ENCODE measurements around the gene RAP1GAP2.
"Not testable (repeated sequence)": the region's sequence is repeated elsewhere in the genome, so short reads cannot be mapped to it uniquely, and the experiment has no call there.

RAP1GAP2 gene

DNA sequence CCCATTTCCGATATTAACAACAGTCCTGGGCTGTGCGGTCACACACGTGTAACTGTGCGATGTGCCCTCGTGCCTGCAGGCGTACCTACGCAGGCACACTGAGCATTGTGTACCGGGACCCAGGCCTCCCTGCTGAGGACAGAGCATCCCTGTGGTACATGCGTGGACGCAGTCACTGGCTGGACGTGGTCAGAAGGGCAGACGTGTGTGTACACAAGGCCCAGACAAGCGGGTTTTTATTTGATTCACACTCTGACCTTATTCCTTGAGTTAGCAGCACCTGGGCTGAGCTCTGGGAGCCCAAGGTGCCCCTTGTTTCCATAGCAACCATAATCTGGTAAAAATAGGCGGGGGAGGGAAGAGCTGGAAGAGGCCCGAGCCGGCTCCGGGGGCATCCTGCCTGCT lies 19.5 kb downstream of the RAP1GAP2 start:
- no peak for DNase-seq

DNA sequence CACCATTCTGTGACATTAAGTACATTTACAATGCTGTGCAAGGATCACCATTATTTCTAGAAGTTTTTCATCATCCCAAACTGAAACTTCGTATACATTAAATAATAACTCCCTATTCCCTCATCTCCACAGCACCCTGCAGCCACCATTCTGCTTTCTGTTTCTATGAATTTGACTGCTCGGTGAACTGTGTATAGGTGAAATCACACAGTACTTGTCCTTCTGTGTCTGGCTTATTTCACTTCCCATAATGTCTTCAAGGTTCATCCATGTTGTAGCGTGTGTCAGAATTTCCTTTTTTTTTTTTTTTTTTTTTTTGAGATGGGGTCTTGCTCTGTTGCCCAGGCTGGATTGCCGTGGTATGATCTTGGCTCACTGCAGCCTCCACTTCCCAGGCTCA lies 20.4 kb downstream of the RAP1GAP2 start:
- DNase-seq = no peak

- not testable (repeated sequence) for DNase-seq
Measured at GRCh38 chr17:2819294-2819693, 23.1 kb downstream of the RAP1GAP2 start.

GRCh38 chr17:2819921-2820501 lies 23.8 kb downstream of the RAP1GAP2 start:
- no peak for DNase-seq

DNA sequence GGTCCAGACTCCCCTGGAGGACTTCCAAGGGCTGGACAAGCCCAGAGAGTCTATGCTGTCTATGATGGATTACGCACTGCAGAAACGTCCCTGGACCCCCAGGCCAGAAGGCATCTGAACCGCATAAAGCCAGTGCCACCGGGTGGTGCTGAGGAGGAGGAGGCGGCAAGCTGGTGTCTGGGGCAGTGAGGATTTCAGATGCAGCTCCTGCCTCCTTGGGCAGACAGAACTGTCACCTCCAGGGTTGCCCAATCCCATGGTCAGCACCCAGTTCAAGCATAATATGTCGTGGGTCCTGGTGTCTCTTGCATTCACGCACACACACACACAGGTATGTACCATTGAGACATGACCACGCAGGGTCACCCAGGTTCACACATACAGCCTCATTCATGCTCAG lies 25.6 kb downstream of the RAP1GAP2 start:
- no peak for DNase-seq

DNA sequence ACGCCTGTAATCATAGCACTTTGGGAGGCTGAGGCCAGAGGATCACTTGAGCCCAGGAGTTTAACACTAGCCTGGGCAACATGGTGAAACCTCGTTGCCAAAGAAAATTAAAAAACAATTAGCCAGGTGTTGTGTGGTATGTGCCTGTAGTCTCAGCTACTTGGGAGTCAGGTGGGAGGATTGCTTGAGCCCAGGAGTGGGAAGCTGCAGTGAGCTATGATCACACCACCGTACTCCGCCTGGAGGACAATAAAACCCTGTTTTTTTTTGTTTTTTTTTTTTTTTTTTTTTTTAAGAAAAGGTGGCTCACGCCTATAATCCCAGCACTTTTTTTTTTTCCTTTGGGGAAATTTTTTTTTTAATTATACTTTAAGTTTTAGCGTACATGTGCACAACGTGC lies 26.1 kb downstream of the RAP1GAP2 start:
- no peak for DNase-seq

DNA sequence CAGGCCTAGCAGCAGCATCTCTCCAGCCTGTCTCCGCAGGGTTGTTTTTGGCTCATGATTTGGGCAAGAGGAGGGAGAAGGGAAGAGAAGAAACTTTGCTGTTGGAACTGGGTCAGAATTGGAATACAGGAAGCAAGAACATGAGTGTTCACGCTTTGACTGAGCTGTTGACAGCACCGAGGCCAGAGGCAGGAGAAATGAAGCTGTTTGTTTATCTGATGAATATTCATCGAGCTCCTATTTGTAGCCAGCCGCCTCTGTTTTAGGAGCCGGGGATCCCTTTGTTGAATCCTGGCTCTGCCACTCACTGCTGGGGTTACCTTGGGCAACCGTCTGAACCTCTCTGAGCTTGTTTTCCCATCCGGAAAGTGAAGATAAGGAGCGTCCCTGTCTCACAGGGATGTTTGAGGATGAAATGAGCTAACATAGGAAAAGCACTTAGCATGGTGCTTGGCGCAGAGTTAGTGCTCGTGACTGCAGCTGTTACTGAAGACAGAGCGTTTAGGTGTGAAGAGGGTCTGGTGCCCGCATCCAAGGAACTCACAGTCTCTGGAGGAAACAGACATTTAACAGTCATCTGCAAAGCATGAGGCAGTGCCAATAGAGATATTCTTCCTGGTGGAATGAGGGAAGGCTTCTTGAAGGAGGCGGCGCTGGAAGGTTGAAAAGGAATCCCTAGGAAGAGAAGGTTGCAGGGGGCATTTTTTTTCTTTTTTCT lies 29.2 kb downstream of the RAP1GAP2 start:
- no peak for DNase-seq

DNA sequence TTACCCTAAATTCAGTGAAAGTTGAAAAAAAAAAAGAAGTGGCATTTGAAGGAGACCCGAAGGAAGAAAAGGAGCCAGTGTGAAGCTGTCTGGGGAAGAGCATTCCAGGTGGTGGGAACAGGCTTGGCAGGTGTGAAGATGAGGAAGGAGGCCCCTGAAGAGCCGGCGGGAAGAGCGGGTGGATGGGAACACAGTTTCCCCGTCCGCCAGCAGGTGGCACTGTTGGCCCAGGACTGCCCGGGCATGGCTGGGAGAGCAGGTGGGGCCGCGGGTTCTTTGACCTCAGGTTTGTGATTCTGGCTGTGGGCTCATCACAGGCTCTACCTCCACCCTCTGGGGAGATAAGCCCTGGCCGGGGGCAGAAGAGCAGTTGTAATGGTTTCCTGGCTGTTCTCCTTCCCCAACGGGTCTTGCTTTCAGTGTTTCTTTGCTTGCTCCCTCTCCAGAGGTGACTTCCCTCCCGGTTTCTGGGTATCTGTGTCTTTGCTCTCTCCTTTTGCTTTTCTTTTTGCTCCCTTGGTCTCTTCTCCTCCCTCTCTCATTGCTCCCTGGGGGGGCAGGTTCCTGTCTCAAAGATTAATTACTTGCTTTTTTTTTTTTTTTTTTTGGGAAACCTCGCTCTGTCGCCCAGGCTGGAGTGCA lies 32.3 kb downstream of the RAP1GAP2 start:
- no peak for DNase-seq

GRCh38 chr17:2830678-2831077 lies 34.4 kb downstream of the RAP1GAP2 start:
- DNase-seq = no peak

- no peak for DNase-seq
Measured at GRCh38 chr17:2835780-2836179, 39.5 kb downstream of the RAP1GAP2 start.

DNA sequence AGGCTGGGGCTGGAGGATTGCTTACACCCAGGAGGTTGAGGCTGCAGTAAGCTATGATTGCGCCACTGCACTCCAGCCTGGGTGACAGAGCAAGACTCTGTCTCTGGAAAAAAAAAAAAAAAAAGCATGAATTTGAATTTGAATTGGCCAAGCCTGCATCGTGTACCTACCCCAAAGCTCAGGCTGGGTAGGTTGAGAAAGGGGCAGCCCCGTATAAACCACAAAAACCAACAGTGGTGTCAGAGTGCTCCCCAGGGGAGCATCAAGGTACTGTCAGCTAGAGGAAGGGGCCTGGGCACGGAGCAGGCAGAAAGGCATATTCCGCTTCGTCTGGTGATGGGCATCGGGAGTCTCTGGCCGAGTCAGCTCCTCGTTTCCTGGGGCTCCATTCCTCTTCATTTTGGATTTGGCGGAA lies 40.9 kb downstream of the RAP1GAP2 start:
- no peak for DNase-seq

DNA sequence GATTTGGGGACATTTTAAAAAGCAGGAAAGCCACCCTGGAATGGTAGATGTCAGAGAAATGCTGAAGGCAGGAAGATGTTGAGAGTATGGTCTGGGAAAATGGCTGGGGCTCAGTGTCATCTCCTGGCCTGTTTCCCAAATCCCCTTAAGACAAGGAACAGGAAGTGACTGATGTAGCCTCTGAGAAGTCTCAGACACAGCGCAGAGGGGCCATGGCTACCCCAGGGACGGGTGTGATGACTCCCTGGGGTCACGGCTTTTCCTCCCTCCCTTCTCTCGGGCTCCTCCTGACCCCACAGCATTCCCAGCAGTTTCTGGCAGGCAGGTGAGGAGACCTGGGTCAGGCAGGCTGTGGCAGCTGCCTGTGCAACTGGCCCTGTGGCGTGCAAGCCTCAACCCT lies 45.4 kb downstream of the RAP1GAP2 start:
- DNase-seq = no peak

DNA sequence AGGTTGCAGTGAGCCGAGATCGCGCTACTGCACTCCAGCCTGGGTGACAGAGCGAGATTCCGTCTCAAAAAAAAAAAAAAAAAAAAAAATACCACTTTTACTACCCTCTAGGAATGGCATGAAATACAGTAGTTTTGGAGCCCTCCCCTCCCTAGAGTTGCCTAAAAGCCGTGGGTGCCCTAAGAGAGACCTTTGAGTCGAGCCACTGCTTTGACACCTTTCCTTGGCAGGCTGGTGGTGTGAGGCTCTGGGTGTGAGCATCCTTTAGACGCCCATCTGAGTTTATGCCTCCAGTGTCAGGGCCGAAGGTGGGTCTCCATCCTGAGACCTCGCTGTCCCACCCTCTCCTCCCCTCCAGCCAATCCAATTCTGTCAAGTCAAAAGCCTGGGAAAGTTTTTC lies 46.2 kb downstream of the RAP1GAP2 start:
- DNase-seq = no peak

DNA sequence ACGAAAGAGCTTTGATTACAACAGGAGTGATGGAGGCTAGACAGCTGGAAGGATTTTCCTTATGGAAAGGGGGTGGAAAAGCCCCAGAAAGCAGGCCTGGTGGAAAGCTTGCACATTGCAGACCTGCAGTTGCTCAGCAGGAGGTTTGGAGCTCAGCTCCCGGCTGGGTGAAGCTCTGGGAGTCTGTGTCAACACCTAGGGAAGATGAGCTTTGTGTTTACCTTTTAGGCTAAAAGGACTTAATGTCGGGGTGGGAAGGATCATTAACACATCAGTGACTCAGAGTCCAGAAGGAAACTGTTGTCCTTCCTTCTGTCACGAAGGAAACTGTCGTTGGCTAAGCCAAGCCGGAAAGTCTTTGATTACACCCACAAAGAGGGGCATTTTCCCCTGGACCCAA lies 48.2 kb downstream of the RAP1GAP2 start:
- no peak for DNase-seq

- DNase-seq = no peak
Measured at GRCh38 chr17:2847381-2848333, 51.4 kb downstream of the RAP1GAP2 start.

- DNase-seq = no peak
Measured at GRCh38 chr17:2849327-2849670, 53.1 kb downstream of the RAP1GAP2 start.

DNA sequence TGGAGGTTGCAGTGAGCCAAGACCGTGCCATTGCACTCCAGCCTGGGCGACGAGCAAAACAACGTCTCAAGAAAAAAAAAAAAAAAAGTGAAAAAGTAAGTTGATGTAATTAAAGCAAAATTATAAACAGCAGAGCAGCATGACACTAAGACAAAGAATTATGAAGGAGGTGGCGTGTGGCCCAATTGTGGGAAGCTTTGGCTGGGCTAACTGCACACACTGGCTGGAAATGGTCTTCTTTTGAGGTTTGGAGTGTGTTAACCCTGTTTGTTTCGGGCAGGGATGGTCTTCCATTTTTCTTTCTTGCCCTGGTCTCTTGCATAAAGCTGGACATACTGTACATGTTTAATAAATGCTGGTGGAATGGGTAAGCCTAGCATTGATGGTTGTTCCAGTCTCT lies 54.8 kb downstream of the RAP1GAP2 start:
- DNase-seq = no peak

- DNase-seq = no peak
Measured at GRCh38 chr17:2851615-2852014, 55.4 kb downstream of the RAP1GAP2 start.

DNA sequence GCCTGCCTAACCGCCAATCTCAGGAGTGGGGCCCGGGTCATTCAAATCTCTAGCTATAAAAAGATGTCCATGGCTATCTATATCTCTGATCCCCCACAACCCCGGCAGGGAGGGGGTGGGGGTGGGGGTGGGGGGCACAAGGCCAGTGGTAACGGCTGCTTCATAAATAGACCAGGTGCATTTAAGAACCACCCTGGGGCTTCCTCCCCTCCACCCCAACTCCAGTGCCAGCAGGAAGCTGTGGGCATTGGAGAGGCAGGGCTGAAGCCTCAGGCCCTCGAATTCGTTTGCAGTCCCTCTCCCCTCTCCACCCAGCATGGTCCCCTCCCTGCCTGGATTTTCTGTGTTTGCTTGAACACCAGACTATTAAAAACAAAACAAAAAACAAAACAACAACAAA lies 56.0 kb downstream of the RAP1GAP2 start:
- DNase-seq = no peak

DNA sequence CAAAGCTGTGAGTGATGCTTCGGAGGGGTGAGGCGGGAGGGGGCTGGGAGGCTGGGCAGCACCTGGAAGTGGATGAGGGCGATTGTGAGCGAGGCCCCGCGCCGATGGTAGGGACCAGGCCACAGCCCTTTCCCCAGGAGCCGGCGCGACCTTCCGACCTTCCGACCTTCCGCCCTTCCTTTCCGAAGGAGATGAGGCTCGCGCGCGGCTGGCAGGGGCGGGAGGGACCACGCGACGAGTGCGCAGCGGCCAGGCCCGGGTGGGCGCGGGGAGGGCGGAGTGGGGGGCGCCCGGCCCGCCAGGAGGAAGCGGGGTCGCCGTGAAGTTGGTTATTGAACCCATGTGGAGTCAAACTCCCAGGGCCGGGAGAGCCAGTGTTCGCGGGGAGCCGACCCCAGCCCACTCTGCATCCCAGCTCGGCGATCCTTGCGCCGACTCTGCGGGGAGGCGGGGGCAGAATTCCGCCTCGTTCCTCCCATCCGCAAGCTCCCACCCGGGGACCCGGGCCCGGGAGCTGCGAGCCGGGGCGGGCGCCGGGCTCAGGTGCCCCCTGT lies 56.6 kb downstream of the RAP1GAP2 start:
- DNase-seq = no peak

DNA sequence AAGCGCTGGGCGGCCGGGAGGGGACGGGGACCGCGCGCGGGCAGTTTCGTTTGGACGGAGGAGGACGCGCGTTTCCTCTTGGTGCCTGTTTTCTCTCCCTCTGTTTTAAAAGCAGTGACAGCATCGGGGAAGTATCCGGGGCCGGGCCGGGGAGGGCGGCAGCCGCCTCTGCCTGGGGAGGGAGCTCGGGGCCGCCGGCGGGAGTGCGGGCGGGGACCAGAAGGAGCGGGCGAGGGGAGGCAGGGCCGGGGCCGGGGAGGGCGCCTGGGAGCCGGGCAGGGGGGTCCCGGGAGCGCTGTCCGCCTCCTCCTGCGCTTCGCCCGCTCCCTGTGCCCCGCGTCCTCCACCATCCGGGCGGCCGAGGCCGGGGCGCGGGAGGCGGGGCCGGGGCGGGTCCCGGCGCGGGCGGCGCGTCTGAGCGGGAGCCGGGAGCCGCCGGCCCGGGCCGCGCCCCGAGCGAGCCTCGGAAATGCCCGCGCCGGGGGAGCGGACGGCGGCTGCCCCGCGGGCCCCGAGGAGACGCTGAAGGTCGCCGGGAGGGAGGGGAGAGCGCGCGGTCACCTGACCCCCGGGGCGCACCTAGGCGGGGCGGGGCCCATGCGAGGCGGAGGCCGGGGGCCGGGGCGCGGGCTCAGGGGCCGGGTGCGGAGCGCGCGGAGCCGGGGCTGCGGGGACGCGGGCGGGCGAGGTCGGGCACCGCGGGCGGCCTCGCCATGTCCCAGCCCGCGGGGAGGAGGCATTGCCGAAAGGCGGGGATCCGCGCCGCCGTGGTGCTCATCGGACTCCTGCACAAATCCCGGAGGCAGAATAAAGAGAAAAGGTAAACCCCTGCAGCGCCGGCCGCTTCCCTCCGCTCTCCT lies 57.3 kb downstream of the RAP1GAP2 start:
- DNase-seq = no peak
